Ishikawa (cell line): ENCODE data around the gene LMAN2.

Source experiments
- CEBPB ChIP-seq: IDR thresholded peaks from 2 replicates; pipeline ENCODE4 v1.6.1; 2012
- CREB1 ChIP-seq: IDR thresholded peaks from 2 replicates; pipeline ENCODE4 v1.6.1; 2012; ENCODE audit warnings: low read depth
- EGR1 ChIP-seq: IDR thresholded peaks from 2 replicates; pipeline ENCODE4 v1.6.1; 2012
- EP300 ChIP-seq: IDR thresholded peaks from 2 replicates; pipeline ENCODE4 v1.6.1; 2012; ENCODE audit warnings: borderline replicate concordance
- FOXM1 ChIP-seq: IDR thresholded peaks from 2 replicates; pipeline ENCODE4 v1.6.1; 2012; ENCODE audit warnings: low read depth, borderline replicate concordance
- MAX ChIP-seq: IDR thresholded peaks from 2 replicates; pipeline ENCODE4 v1.6.1; 2012
- NFIC ChIP-seq: IDR thresholded peaks from 2 replicates; pipeline ENCODE4 v1.6.1; 2012
- RAD21 ChIP-seq: IDR thresholded peaks from 2 replicates; pipeline ENCODE4 v1.6.1; 2012; ENCODE audit warnings: low read depth
- REST ChIP-seq: IDR thresholded peaks from 2 replicates; pipeline ENCODE4 v1.6.1; 2012; ENCODE audit warnings: low read depth, mild to moderate bottlenecking
- TAF1 ChIP-seq: IDR thresholded peaks from 2 replicates; pipeline ENCODE4 v1.6.1; 2012; ENCODE audit warnings: low read depth, mild to moderate bottlenecking
- TCF12 ChIP-seq: IDR thresholded peaks from 2 replicates; pipeline ENCODE4 v1.6.1; 2012; ENCODE audit warnings: low read depth
- TEAD4 ChIP-seq: IDR thresholded peaks from 2 replicates; pipeline ENCODE4 v1.6.1; 2012
- USF1 ChIP-seq: IDR thresholded peaks from 2 replicates; pipeline ENCODE4 v1.6.1; 2012
- YY1 ChIP-seq: IDR thresholded peaks from 2 replicates; pipeline ENCODE4 v1.6.1; 2012; ENCODE audit warnings: low read depth
- ZBTB7A ChIP-seq: IDR thresholded peaks from 2 replicates; pipeline ENCODE4 v1.6.1; 2012; ENCODE audit warnings: low read depth

LMAN2 gene

DNA sequence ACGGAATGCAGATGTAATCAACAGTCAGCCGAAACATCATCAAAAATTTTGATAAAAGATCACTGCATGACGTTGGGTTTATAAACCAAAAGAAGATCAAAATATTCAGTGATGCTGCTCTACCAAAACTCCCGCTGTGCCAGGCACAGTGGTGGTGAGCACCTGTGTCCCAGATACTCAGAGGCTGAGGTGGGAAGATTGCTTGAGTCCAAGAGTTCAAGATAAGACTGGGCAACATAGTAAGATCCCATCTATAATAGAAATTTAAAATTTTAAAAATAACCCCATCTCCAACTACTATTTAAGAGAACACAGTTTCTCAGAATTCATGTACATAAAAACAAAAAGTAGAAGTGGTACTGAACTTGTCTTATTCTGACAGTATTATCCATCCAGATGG, 3.8 kb downstream of the LMAN2 start:
- TF ChIP-seq EP300 (no peak), CEBPB (no peak), FOXM1 (no peak), TAF1 (no peak), RAD21 (no peak), REST (no peak), CREB1 (no peak), USF1 (no peak), ZBTB7A (no peak), TEAD4 (no peak), MAX (no peak)

DNA sequence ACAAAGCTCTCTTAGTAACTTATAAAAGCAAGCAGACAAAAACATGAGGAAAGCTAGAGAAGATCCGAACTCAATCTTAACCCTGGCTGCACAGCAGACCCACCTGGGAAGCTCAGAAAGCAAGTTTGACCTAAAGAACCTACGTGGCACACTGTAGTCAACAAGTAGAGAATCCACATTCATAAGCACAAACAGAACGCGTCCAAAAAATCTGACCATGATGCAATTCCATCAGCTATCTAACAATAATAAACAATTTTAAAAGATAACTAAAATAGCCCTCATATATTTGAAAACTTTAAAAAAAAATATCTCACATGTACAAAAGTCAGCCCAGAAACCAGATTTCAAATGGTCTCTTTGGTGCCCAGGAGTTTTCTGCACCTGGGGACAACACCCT, 4.6 kb downstream of the LMAN2 start:
- TF ChIP-seq NFIC (no peak), FOXM1 (no peak), ZBTB7A (no peak), TAF1 (no peak), YY1 (no peak)

DNA sequence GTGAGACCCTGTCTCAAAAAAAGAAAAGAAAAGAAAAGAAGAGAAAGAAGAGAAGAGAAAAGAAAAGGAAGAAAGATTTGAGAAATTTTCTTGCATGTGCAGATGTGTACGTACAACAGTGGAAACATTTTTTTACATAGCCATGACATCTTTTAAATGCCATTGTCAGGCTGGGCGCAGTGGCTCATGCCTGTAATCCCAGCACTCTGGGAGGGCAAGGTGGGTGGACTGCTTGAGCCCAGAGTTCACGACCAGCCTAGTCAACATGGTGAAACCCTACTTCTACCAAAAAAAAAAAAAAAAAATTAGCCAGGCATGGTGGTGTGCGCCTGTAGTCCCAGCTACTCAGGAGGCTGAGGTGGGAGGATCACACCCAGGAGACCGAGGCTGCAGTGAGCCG, 6.6 kb downstream of the LMAN2 start:
- TF ChIP-seq EGR1 (no peak), NFIC (no peak), FOXM1 (no peak), MAX (no peak), YY1 (no peak)

DNA sequence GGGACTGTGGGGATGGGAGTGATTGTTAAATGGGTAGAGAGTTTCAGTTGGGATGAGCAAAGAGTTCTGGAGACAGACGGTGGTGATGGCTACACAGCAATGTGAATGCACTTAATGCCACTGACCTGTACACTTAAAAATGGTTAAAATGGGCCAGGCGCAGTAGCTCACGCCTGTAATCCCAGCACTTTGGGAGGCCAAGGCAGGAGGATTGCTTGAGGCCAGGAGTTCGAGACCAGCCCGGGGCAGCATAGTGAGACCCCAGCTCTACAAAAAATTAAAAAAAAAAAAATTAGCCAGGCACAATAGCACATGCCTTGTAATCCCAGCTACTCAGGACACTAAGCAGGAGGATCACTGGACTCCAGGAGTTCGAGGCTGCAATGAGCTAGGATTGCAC, 7.7 kb downstream of the LMAN2 start:
- TF ChIP-seq RAD21, result no peak
- TF ChIP-seq NFIC, result no peak
- TF ChIP-seq FOXM1, result no peak
- TF ChIP-seq CREB1, result no peak
- TF ChIP-seq REST, result no peak
- TF ChIP-seq EGR1, result no peak
- TF ChIP-seq EP300, result no peak
- TF ChIP-seq YY1, result no peak
- TF ChIP-seq ZBTB7A, result no peak
- no peak for TF ChIP-seq MAX
- no peak for TF ChIP-seq USF1
- TF ChIP-seq TCF12, result no peak
- no peak for TF ChIP-seq TEAD4
- no peak for TF ChIP-seq TAF1

DNA sequence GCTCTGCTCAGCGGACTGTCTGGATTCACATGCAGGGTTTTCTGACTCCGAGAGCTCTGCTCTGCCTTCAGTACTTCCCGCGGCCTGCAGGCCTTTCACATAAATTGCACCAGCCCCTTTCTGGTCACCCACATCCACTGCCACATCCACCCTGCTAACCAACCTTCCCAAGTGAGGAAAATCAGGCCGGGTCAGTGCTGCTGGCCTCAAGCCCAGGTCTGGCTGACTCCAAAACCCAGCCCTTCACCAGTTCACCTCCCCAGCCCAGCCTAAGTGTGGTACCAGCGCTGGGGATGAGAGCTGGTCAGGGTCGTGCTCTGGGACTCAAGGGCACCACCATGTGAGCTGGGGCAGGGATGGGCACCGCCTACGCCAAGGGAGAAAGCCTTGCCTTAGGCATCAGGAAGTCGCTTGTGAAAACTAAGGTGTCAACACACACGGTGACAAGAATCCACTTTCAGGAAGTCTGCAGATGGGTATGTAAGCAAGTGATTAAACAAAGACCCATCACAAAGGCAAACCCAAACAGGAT, 12.3 kb downstream of the LMAN2 start:
- TF ChIP-seq FOXM1 (no peak), YY1 (no peak), RAD21 (no peak), CREB1 (no peak), USF1 (no peak), EGR1 (no peak), CEBPB (no peak), MAX (no peak), TCF12 (no peak), NFIC (no peak), ZBTB7A (no peak), TEAD4 (no peak), TAF1 (no peak), EP300 (no peak), REST (no peak)
